GM21381 (cell line): ENCODE measurements around the gene TMEM200C.
"Not testable (repeated sequence)": the region's sequence is repeated elsewhere in the genome, so short reads cannot be mapped to it uniquely, and the experiment has no call there.

Experiments used
- ATAC-seq: cut with Tn5 transposase; IDR thresholded peaks from one replicate; pipeline ENCODE4 v1.9.1; 2021; ENCODE audit warnings: mild to moderate bottlenecking, moderate library complexity; ENCODE audit not compliant: unreplicated experiment

The TMEM200C gene

GRCh38 chr18:5892823-5893431, 2.4 kb downstream of the TMEM200C start:
- no peak for ATAC-seq

GRCh38 chr18:5891854-5892215, 3.5 kb downstream of the TMEM200C start:
- no peak for ATAC-seq

- ATAC-seq, result no peak
These were observed 4.0 kb downstream of the TMEM200C start for GRCh38 chr18:5891184-5891853.

- peak; percentile 85 for ATAC-seq
These were observed 4.8 kb downstream of the TMEM200C start for GRCh38 chr18:5890331-5891183.

GRCh38 chr18:5885361-5885760, 10.0 kb downstream of the TMEM200C start:
- ATAC-seq, result no peak

GRCh38 chr18:5884375-5884774, 10.9 kb downstream of the TMEM200C start:
- ATAC-seq, result no peak

GRCh38 chr18:5879479-5879882, 15.8 kb downstream of the TMEM200C start:
- ATAC-seq, result no peak

GRCh38 chr18:5876891-5877290, 18.4 kb downstream of the TMEM200C start:
- no peak for ATAC-seq

GRCh38 chr18:5874336-5874735, 21.0 kb downstream of the TMEM200C start:
- no peak for ATAC-seq

GRCh38 chr18:5872886-5873285, 22.4 kb downstream of the TMEM200C start:
- ATAC-seq, result no peak

GRCh38 chr18:5871426-5871825, 23.9 kb downstream of the TMEM200C start:
- ATAC-seq, result no peak

- ATAC-seq, result peak; percentile 84
These were observed 27.0 kb downstream of the TMEM200C start for GRCh38 chr18:5868218-5868854.

- ATAC-seq, result no peak
These were observed 29.8 kb downstream of the TMEM200C start for GRCh38 chr18:5865521-5865920.

GRCh38 chr18:5862127-5862526, 33.2 kb downstream of the TMEM200C start:
- not testable (repeated sequence) for ATAC-seq

- ATAC-seq, result no peak
These were observed 38.1 kb downstream of the TMEM200C start for GRCh38 chr18:5857180-5857579.

GRCh38 chr18:5853253-5853652, 42.1 kb downstream of the TMEM200C start:
- no peak for ATAC-seq

GRCh38 chr18:5851998-5852397, 43.3 kb downstream of the TMEM200C start:
- ATAC-seq, result no peak

- ATAC-seq, result no peak
These were observed 52.7 kb downstream of the TMEM200C start for GRCh38 chr18:5842653-5843052.

- ATAC-seq, result no peak
These were observed 53.8 kb downstream of the TMEM200C start for GRCh38 chr18:5841518-5841917.

- ATAC-seq, result no peak
These were observed 54.8 kb downstream of the TMEM200C start for GRCh38 chr18:5840547-5840946.

- ATAC-seq, result no peak
These were observed 55.3 kb downstream of the TMEM200C start for GRCh38 chr18:5840025-5840424.
